IMR-90 (cell line): ENCODE results near the gene GIPC3.

Experiments used
- CEBPB ChIP-seq: IDR thresholded peaks from 2 replicates; pipeline ENCODE4 v1.6.1; 2012; ENCODE audit warnings: low read depth, low read length, improper control_type of control experiment
- FOS ChIP-seq: fragments of 150-350 bp; IDR thresholded peaks from 2 replicates; pipeline ENCODE4 v1.6.1; 2016; ENCODE audit warnings: low read depth, low read length
- MAZ ChIP-seq: IDR thresholded peaks from 2 replicates; pipeline ENCODE4 v1.6.1; 2012; ENCODE audit warnings: low read depth, mild to moderate bottlenecking, low read length, improper control_type of control experiment, moderate library complexity, borderline replicate concordance
- POLR2A ChIP-seq: IDR thresholded peaks from 2 replicates; pipeline ENCODE4 v1.6.1; 2012; ENCODE audit warnings: mild to moderate bottlenecking, low read depth, low read length
- TF ChIP-seq, protein P1 (sequence below): conservative IDR thresholded peaks from 2 replicates; pipeline ENCODE4 v1.5.1; 2012; ENCODE audit warnings: mild to moderate bottlenecking, low read depth, low read length, improper control_type of control experiment

DNA sequence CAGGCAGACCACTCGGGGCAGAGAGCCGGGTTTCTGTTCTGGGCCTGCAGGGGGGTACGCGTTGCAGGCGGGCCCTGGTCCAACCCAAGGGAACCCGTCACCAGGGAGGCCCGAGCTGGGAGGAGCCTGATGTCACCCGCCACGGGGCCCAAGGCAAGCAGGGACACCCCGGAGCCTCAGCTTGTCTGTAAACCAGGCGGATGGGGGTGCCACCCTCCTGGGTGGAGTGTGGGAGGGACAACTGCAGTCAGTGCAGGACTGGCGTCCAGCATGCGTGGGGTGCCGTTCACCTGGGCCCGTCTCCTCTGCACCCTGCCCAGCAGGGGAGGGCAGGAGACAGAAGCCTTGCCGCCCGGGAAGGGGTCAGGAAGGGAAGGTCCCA is 34.3 kb downstream of the GIPC3 start:
- TF ChIP-seq, protein P1, sequence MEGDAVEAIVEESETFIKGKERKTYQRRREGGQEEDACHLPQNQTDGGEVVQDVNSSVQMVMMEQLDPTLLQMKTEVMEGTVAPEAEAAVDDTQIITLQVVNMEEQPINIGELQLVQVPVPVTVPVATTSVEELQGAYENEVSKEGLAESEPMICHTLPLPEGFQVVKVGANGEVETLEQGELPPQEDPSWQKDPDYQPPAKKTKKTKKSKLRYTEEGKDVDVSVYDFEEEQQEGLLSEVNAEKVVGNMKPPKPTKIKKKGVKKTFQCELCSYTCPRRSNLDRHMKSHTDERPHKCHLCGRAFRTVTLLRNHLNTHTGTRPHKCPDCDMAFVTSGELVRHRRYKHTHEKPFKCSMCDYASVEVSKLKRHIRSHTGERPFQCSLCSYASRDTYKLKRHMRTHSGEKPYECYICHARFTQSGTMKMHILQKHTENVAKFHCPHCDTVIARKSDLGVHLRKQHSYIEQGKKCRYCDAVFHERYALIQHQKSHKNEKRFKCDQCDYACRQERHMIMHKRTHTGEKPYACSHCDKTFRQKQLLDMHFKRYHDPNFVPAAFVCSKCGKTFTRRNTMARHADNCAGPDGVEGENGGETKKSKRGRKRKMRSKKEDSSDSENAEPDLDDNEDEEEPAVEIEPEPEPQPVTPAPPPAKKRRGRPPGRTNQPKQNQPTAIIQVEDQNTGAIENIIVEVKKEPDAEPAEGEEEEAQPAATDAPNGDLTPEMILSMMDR, result no peak
- no peak for TF ChIP-seq CEBPB
- no peak for TF ChIP-seq FOS
- no peak for TF ChIP-seq POLR2A
- TF ChIP-seq MAZ, result no peak
